Urothelium cell line (cell line): ENCODE results near the gene CCDC91.

Source experiments
- DNase-seq: peaks from one replicate; pipeline ENCODE4 v3.0.0; 2011; ENCODE audit warnings: low spot score, mixed read lengths
- FAIRE-seq: peaks from 2 replicates; lab custom pipeline; 2011; peaks lifted over from hg19 to GRCh38; lab: Jason Lieb, UNC

The CCDC91 gene

DNA sequence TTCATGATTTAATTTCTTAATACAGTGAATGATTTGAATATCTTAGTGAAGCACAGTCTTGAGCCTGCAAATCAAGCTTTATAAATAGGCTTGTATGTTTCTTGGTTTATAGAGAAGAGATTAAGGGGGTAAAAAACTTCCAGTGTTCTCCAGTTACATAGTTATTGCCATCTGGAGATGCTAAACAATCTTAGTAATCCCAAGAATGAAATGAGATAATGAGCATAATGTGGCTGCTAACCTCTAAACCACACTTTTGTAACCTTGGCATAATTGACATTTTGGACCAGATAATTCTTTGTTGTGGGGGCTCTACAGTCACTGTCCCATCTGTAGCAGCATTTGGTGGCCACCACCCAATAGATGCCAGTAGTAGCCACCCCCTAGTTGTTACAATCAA is 316.8 kb downstream of the CCDC91 start:
- FAIRE-seq (no peak), DNase-seq (no peak)

GRCh38 chr12:28507867-28508266 is 317.6 kb downstream of the CCDC91 start:
- DNase-seq (no peak), FAIRE-seq (no peak)

- FAIRE-seq (no peak), DNase-seq (no peak)
Observed at GRCh38 chr12:28512406-28512805, 322.1 kb downstream of the CCDC91 start.

- no peak for DNase-seq
- FAIRE-seq: no peak
Observed at GRCh38 chr12:28512876-28513275, 322.6 kb downstream of the CCDC91 start.

DNA sequence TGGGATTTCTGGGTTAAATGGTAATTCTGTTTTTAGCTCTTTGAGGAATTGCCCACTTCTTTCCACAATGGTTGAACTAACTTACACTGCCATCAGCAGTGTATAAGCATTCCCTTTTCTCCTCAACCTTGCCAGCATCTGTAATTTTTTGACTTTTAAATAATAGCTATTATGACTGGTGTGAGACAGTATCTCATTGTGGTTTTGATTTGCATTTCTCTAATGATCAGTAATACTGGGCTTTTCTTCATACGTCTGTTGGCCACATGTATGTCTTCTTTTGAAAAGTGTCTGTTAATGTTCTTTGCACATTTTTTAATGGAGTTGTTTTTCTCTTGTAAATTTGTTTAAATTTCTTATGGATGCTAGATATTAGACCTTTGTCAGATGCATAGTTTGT is 323.7 kb downstream of the CCDC91 start:
- FAIRE-seq: no peak
- no peak for DNase-seq

DNA sequence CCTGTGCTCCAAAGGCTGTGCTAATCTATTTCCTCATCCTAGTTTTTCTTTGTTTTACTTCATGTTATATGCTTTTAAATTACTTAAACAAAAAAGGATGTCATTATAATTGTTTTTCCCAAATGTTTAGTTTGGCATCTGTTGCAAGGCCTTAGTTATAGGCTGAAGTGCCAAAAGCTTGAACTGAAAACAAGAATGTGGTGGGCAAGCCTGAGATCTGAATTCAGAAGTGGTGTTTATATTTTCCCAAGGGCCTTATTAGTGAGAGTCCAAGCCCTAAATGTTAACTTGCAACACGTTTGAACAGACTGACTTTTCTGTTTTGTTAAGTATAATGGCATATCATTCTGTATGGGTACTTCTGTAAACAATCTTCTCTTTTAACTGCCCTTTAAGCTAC is 326.8 kb downstream of the CCDC91 start:
- DNase-seq (no peak), FAIRE-seq (no peak)

GRCh38 chr12:28527631-28528249 is 337.5 kb downstream of the CCDC91 start:
- FAIRE-seq: no peak

DNA sequence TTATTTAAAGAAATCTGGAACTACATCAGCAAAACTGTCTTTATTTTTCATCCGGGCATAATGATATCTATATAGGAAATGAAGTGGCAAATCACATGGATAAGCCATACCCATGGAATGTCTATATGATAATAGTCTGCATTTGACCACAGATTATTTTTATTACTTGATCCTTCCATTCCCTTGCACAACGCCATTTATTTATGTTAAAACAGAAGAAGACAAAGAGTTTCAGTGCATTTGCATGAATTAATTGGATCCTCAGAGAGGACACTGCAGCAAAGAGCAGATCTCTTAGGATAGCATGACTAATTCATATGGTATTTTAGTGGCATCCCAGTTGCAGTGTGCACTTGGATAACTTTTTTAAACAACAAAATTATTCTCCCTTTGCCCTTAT is 345.0 kb downstream of the CCDC91 start:
- DNase-seq (peak; percentile 22), FAIRE-seq (no peak)

More at GRCh38 chr12:28527631-28528249, 337.5 kb downstream of the CCDC91 start:
- no peak for DNase-seq

DNA sequence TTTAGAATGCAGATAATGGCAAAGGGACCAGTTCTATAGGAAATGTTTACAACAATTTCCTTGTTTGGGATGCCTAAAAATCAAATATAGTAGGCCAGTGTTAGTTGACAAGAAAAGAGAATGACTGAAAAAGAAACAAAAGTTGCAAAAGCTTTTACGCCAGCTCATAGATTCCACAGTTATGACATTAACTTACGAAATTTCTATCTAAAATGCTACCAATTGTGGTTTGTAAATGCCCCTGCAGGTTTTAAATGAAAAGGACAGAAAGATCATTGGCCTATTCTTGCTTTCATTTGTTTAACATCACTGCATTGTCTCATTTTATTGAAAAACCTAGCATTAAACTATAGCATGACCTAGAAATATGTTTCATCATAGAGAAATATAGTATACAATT is 345.8 kb downstream of the CCDC91 start:
- DNase-seq (peak; percentile 4), FAIRE-seq (no peak)

- DNase-seq (no peak), FAIRE-seq (no peak)
Observed at GRCh38 chr12:28537474-28537873, 347.2 kb downstream of the CCDC91 start.

GRCh38 chr12:28539691-28540323 is 349.6 kb downstream of the CCDC91 start:
- no peak for DNase-seq
- FAIRE-seq: no peak

GRCh38 chr12:28540324-28540714 is 350.1 kb downstream of the CCDC91 start:
- DNase-seq (no peak), FAIRE-seq (peak; percentile 17)

GRCh38 chr12:28543021-28543890 is 353.0 kb downstream of the CCDC91 start:
- FAIRE-seq: no peak
- no peak for DNase-seq

DNA sequence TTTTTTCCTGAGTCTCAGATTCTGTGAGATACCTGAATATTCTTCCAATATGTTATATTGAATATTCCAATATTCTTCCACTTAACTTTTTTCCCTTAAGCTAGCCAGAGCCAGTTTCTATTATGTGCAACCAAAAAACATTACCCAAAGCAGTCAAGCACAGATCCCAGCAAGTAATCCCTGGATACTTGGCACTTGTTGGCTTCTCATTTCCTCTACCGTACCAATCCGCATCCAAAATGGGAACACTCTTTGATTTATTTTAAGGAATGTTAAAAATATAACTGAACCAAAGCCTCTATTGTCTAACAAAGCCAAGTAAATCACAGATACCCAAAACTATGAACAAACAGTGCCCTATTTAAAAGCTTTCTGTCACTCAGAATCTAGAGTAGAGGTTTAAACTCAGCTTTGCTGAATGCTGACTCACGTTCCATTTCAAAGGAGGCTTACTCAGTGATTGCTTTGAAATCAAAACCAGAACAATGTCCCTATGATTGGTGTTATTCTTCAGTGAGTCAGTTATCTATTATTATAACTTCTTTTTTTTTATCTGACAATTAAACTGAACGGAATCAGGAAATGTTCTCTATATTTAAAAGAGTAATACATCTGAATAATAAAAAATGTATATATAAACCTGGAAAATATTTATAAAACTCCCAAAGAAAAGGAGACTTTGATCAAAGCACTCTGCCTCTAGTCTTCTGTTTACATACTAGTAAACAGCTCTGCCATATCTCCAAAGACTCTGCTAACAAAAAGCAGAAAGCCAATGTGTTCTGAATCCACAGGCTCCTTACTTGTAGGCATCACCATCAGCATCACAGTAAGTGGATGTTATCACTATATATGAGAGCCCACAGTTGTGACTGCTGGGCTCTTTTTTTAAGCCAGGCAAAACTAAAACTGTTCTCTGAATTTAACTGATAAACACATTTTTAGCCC is 360.8 kb downstream of the CCDC91 start:
- FAIRE-seq (no peak), DNase-seq (peak; percentile 43)

DNA sequence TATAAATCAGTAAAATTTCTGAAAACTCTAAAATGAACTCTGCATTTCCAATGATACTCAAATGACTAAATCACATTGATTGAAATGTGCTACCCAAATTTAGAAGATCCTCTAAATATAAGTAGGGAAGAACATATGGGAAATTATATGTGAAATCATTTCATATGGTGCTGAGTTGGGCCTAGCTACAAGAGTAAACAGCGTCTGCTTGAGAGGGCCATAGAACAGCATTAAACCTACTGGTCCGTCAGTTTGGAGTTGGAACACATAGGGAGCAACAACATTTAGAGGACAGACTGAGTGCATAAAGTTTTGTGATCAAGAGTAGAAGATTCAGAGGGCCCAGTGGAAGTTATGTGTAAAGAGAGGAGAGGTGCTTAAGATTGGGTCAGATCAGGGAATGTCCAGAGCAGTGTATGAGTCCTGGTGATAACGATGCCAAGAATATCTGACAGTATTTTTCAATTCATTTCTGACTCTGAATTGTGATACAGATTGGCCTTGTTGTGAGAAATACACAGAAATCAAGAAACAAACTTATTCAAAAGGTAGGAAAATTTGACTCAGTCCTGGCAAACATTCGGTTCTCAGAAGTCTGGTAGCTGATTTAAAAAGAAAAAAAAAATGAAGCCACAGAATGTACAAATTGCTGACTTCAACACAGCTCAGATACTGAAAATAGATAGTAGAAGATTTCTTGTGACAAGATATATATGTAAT is 362.2 kb downstream of the CCDC91 start:
- FAIRE-seq: no peak

GRCh38 chr12:28555748-28556147 is 365.5 kb downstream of the CCDC91 start:
- DNase-seq (no peak), FAIRE-seq (no peak)

More for the DNA sequence above, 362.2 kb downstream of the CCDC91 start:
- no peak for DNase-seq

DNA sequence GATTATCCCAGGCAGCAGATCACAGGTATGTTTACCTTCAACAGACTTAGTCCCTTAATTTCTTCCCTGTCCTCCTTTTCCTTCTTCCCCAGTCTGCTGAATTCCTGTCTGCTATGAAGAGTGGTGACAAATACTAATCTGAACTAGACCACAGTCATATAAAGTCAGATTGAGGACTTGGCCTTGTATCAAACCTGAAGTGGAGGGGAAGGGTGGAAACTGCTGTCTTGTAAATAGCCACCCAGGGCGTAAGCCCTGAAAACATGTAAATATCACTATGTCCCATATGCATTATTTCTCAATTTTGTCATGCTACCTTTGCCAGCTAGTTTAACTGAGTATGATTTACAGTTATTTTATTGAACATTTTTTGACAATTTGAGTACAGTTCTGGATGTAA is 368.0 kb downstream of the CCDC91 start:
- FAIRE-seq: no peak
- DNase-seq: no peak

DNA sequence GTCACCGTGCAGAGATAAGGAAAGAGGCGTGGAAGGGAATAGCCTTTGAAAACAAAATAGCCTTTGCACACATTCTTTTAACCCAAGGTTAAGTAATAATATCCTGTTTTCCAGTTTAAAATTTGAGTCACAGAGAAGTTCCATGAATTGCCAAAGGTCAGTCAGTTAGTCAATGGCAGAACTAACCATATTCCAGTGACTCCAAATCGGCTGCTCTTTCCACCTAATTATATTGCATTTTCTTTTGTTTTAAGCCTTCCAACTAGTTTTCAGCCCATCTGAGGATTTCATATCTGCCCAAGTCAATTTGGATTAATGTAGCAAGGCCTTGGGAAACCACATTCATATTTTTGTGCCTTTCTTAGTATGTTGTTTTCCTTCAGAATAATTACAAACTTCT is 373.0 kb downstream of the CCDC91 start:
- DNase-seq (no peak), FAIRE-seq (no peak)

DNA sequence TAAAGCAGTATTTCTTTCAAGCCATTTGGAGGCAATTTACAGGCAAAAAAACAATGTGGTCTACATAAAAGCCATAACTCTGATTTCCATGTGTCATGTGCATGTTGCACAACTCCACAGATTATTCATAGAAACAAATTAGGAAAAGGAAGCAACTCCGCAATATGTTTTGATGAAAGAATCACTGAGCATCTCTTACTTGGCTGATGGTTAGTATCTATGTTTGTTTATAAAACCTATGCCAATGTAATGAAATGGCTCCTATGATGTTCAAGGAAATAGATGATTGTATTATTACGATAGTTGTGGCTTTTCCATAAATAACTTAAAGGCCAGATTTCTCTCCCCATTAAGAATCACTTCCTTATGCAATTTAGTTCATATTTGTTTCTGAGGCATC is 373.7 kb downstream of the CCDC91 start:
- FAIRE-seq (no peak), DNase-seq (no peak)

DNA sequence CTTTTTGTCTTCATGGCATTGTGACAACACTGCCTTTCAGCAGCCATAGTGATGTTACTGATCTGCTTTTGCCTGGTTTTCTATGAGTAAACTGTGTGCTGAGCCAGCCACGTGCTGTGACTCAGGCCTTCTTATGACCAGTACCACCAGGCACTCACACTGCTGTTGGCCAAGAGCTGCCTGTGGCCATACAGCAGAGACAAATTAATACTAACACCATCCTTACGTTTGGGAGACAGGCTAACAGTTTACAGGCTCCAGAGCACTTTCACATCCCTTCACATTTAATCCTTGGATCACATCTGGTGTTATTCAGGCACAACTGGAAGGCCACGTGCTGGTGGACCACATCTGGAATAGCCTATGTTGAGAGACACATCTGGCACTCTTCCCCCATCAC is 377.9 kb downstream of the CCDC91 start:
- DNase-seq: no peak
- FAIRE-seq: no peak
